GM23248 (cell line): Measurements from ENCODE around the gene ASAP2. TPM values are rescaled to one million over a fixed set of nuclear protein-coding genes. Genes with fewer than 3 reads are reported as not detected.

Source experiments
- DNase-seq: peaks from one replicate; pipeline ENCODE4 v3.0.0-alpha.2; 2015
- H2AFZ ChIP-seq: fragments of 200-600 bp; sonication (generic); 2 replicates; pipeline ENCODE4 v1.6.1; 2016; ENCODE audit warnings: antibody characterized with exemption
- H3F3A ChIP-seq: fragments of 200-600 bp; sonication (generic); 2 replicates; pipeline ENCODE4 v1.6.1; 2016; ENCODE audit warnings: mild to moderate bottlenecking, antibody characterized with exemption, mixed run types; ENCODE audit not compliant: insufficient read depth
- H3K27ac ChIP-seq: fragments of 200-600 bp; sonication (generic); 2 replicates; pipeline ENCODE4 v1.5.1; 2016; ENCODE audit warnings: mild to moderate bottlenecking
- H3K27me3 ChIP-seq: fragments of 200-600 bp; sonication (generic); replicated peaks from 2 replicates; pipeline ENCODE4 v1.6.1; 2016; ENCODE audit warnings: mild to moderate bottlenecking; ENCODE audit not compliant: insufficient read depth
- H3K36me3 ChIP-seq: fragments of 200-600 bp; sonication (generic); 2 replicates; pipeline ENCODE4 v1.6.1; 2016; ENCODE audit warnings: low read depth, mild to moderate bottlenecking
- H3K4me1 ChIP-seq: fragments of 200-600 bp; sonication (generic); 2 replicates; pipeline ENCODE4 v1.6.1; 2016; ENCODE audit warnings: mild to moderate bottlenecking; ENCODE audit not compliant: insufficient read depth
- H3K4me2 ChIP-seq: fragments of 200-600 bp; sonication (generic); one replicate; pipeline ENCODE4 v1.6.1; 2016; ENCODE audit warnings: mild to moderate bottlenecking; ENCODE audit not compliant: unreplicated experiment
- H3K4me3 ChIP-seq: fragments of 200-600 bp; sonication (generic); 2 replicates; pipeline ENCODE4 v1.5.1; 2016; ENCODE audit warnings: mild to moderate bottlenecking
- H3K79me2 ChIP-seq: fragments of 200-600 bp; sonication (generic); 2 replicates; pipeline ENCODE4 v1.6.1; 2016; ENCODE audit warnings: mild to moderate bottlenecking; ENCODE audit not compliant: insufficient read depth
- H3K9ac ChIP-seq: fragments of 200-600 bp; sonication (generic); 2 replicates; pipeline ENCODE4 v1.6.1; 2016; ENCODE audit warnings: mild to moderate bottlenecking
- H3K9me2 ChIP-seq: fragments of 200-600 bp; sonication (generic); 2 replicates; pipeline ENCODE4 v1.6.1; 2016; ENCODE audit warnings: mixed run types, mild to moderate bottlenecking, moderate library complexity; ENCODE audit not compliant: insufficient read depth
- H3K9me3 ChIP-seq: fragments of 200-600 bp; sonication (generic); one replicate; pipeline ENCODE4 v1.6.1; 2017; ENCODE audit warnings: low read depth
- H4K20me1 ChIP-seq: fragments of 200-600 bp; sonication (generic); 2 replicates; pipeline ENCODE4 v1.6.0; 2016; ENCODE audit not compliant: insufficient read depth
- EZH2 ChIP-seq: fragments of 200-600 bp; sonication (generic); IDR thresholded peaks from 2 replicates; pipeline ENCODE4 v1.6.1; 2018; ENCODE audit warnings: antibody characterized with exemption, mild to moderate bottlenecking; ENCODE audit not compliant: insufficient read depth, poor library complexity, severe bottlenecking
- EZH2phosphoT487 ChIP-seq: fragments of 200-600 bp; sonication (generic); IDR thresholded peaks from 2 replicates; pipeline ENCODE4 v1.6.1; 2018; ENCODE audit warnings: antibody characterized with exemption, moderate library complexity, mild to moderate bottlenecking, low read depth; ENCODE audit not compliant: insufficient read depth
- WGBS, 2 experiments: methylation state at CpG; one replicate each; pipeline ENCODE4 v1.1.6; 2015 to 2017; ENCODE audit warnings: low lambda C conversion rate in 2 of 2, low coverage in 1 of 2; ENCODE audit errors: missing lambda C conversion rate in 2 of 2; 5-methylcytosine and 5-hydroxymethylcytosine counted together
- in situ Hi-C: fragments of 300-500 bp; cut with MboI; formaldehyde crosslinking; loops from 2 replicates; pipeline ENCODE4 v1.15.0; 2020
- polyA plus RNA-seq: library from polyadenylated mRNA; unstranded; fragments of >200 nt; fragmentation: Nextera tagmentation; extraction: Ambion mirVana; gene quantifications from 2 replicates; pipeline ENCODE4 v1.2.1, GENCODE V29; 2016
- total RNA-seq: library from RNA; depleted of rRNA; stranded (reverse); fragments of >200 nt; shearing (Covaris generic); gene quantifications from 2 replicates; pipeline ENCODE4 v1.2.3, GENCODE V29; 2014

ASAP2 gene
- total and polyA plus RNA-seq, 2 experiments from 2014 or later, result 8.8 to 49.6 TPM

DNA sequence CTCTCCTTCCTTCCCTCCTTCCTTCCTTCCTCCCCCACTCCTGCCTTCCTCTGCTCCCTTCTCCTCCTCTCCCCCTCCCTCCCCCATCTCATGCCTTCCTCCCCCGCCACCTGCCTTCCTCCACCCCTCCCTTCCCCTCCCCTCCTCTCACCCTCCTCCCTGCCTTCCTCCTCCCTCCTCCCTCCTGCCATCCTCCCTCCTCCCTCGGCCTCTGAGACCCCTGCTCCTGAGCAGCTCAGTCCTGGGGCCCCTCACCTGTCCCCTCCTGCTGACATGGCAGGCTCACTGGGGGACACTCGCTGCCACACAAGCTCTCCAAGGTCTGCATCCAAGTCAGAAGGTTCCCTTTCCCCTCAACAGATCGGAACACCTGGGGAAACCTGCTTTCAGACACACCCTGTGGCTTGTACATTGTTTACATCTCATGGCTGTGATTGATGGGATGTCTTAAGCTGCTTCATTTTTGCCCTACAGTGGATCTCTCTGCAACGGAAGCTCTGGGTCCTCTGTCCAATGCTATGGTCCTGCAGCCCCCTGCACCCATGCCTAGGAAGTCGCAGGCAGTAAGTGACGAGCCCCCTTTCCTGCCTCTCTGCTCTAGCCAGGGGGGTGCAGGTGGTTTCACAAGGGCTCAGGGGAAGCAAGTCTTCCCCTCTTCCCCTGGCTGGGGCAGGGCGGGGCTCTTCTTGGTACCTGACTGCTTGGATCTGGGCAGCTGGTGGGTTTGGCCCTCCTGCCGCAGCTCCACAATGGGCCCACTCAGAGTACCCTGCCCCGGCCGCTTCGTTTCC is 193.9 kb downstream of the ASAP2 start:
- peaks cover 44% of the 10 kb centered on the region for H3K36me3 ChIP-seq
- H3K27me3 ChIP-seq, result no peaks in the 10 kb centered on the region
- H3K9me3 ChIP-seq, result no peaks in the 10 kb centered on the region
- in situ Hi-C loops, result no loop called here
- no peak overlapping the region for H3K4me2 ChIP-seq
- H4K20me1 ChIP-seq, result no peaks in the 10 kb centered on the region
- 0 out of 2 replicates have a peak, but pooled peaks cover 10% of the 10 kb centered on the region for H3K79me2 ChIP-seq
- no peaks in the 10 kb centered on the region for H3K9me2 ChIP-seq
- H3F3A ChIP-seq, result peaks cover 44% of the 10 kb centered on the region
- no peak overlapping the region for H3K4me3 ChIP-seq
- no peak overlapping the region for H3K27ac ChIP-seq
- H3K9ac ChIP-seq, result no peak overlapping the region
- TF ChIP-seq EZH2phosphoT487, result no peak
- TF ChIP-seq EZH2, result no peak
- peaks cover 12% of the 10 kb centered on the region; the same call in 1 of the 2 replicates for H3K4me1 ChIP-seq
- no peak for DNase-seq
- 85 to 86% methylated on average over 11 to 12 of the region's 12 CpGs for WGBS, 2 experiments
- H2AFZ ChIP-seq, result no peak overlapping the region

DNA sequence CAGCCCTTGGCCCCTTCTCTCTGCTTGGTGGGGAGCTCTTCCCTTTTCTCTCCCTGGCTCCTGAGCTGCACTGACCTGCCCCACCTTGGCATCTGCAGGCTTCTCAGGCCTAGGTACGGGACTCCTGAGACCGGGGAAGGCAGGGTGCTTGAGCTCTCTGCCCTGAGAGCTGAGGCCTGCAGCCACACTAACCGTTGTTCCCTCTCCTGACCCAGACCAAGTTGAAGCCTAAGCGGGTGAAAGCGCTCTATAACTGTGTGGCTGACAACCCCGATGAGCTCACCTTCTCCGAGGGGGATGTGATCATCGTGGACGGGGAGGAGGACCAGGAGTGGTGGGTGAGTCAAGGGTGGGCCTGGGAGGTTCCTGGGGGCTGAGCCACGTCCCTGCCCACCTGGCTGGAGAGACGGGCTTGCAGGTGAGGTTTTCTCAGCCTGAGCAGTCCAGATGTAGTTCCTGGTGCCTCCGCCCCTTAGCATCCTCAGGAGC is 194.5 kb downstream of the ASAP2 start:
- no peak overlapping the region for H3K27ac ChIP-seq

GRCh38 chr2:9401646-9402371 is 195.2 kb downstream of the ASAP2 start:
- H3K9me3 ChIP-seq, result no peaks in the 10 kb centered on the region
- in situ Hi-C loops, result no loop called here
- no peak for TF ChIP-seq EZH2
- TF ChIP-seq EZH2phosphoT487, result no peak

More for the DNA sequence above, 194.5 kb downstream of the ASAP2 start:
- peaks cover 12% of the 10 kb centered on the region; the same call in 1 of the 2 replicates for H3K4me1 ChIP-seq
- H3K9ac ChIP-seq, result no peak overlapping the region
- no peak for DNase-seq
- no peak overlapping the region for H3K4me3 ChIP-seq
- in situ Hi-C loops, result no loop called here
- no peaks in the 10 kb centered on the region for H3K27me3 ChIP-seq
- peaks cover 42% of the 10 kb centered on the region for H3K36me3 ChIP-seq
- H3K79me2 ChIP-seq, result 0 out of 2 replicates have a peak, but pooled peaks cover 10% of the 10 kb centered on the region
- H3K9me3 ChIP-seq, result no peaks in the 10 kb centered on the region
- H2AFZ ChIP-seq, result no peak overlapping the region
- peaks cover 48% of the 10 kb centered on the region for H3F3A ChIP-seq
- H4K20me1 ChIP-seq, result no peaks in the 10 kb centered on the region
- H3K9me2 ChIP-seq, result no peaks in the 10 kb centered on the region
- H3K4me2 ChIP-seq, result no peak overlapping the region
- TF ChIP-seq EZH2phosphoT487, result no peak
- no peak for TF ChIP-seq EZH2
- 84 to 87% methylated on average over 12 of the region's 12 CpGs for WGBS, 2 experiments

DNA sequence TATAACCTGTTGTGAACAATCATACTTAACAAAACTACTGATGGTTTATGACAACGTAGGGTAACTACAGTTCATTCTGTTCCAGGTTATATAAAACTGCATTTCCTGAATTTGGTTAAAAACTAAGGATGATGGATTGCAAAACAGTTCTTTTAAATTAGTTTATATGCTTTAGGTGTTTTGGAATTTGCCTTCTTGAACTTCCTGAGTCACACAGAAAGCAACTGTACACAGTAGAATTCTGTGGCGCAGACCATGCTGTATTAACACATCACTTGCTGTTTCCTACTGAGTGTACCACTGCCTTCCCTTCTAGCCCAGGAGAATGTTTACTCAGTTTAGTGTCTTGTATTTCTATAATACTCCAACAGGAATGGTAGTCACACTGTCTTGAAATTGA is 197.3 kb downstream of the ASAP2 start:
- no peak overlapping the region for H3K9ac ChIP-seq
- peaks cover 12% of the 10 kb centered on the region; the same call in 1 of the 2 replicates for H3K4me1 ChIP-seq
- H3K27me3 ChIP-seq, result no peaks in the 10 kb centered on the region
- H4K20me1 ChIP-seq, result no peaks in the 10 kb centered on the region
- 56 to 61% methylated on average over 2 of the region's 2 CpGs for WGBS, 2 experiments
- H3K27ac ChIP-seq, result 0 out of 2 replicates have a peak overlapping the region, but pooled peaks have one; percentile 10
- H3K36me3 ChIP-seq, result peaks cover 40% of the 10 kb centered on the region
- peaks cover 21% of the 10 kb centered on the region; the same call in 1 of the 2 replicates for H3K79me2 ChIP-seq
- peaks cover 56% of the 10 kb centered on the region for H3F3A ChIP-seq
- TF ChIP-seq EZH2 (no peak), EZH2phosphoT487 (no peak)
- H3K9me2 ChIP-seq, result no peaks in the 10 kb centered on the region
- H3K4me3 ChIP-seq, result no peak overlapping the region
- in situ Hi-C loops, result no loop called here
- peak; percentile 66 for DNase-seq
- no peaks in the 10 kb centered on the region for H3K9me3 ChIP-seq
- H3K4me2 ChIP-seq, result no peak overlapping the region
- no peak overlapping the region for H2AFZ ChIP-seq

More at GRCh38 chr2:9401646-9402371, 195.2 kb downstream of the ASAP2 start:
- no peak for DNase-seq
- H3K4me3 ChIP-seq, result no peak overlapping the region
- peaks cover 37% of the 10 kb centered on the region for H3K36me3 ChIP-seq
- H3K4me2 ChIP-seq, result no peak overlapping the region
- no peak overlapping the region for H3K9ac ChIP-seq
- H2AFZ ChIP-seq, result no peak overlapping the region
- 0 out of 2 replicates have a peak, but pooled peaks cover 10% of the 10 kb centered on the region for H3K79me2 ChIP-seq
- H3K27ac ChIP-seq, result no peak overlapping the region
- H3K9me2 ChIP-seq, result no peaks in the 10 kb centered on the region
- peaks cover 12% of the 10 kb centered on the region; the same call in 1 of the 2 replicates for H3K4me1 ChIP-seq
- H3F3A ChIP-seq, result peaks cover 48% of the 10 kb centered on the region
- H4K20me1 ChIP-seq, result no peaks in the 10 kb centered on the region
- no peaks in the 10 kb centered on the region for H3K27me3 ChIP-seq
- WGBS, 2 experiments, result 91% methylated on average over 19 of the region's 19 CpGs
